ENCODE measurements around the gene NIBAN1.
A peak's percentile ranks its signal among the peaks of the same experiment; 100 is the strongest.

Gene NIBAN1

DNA sequence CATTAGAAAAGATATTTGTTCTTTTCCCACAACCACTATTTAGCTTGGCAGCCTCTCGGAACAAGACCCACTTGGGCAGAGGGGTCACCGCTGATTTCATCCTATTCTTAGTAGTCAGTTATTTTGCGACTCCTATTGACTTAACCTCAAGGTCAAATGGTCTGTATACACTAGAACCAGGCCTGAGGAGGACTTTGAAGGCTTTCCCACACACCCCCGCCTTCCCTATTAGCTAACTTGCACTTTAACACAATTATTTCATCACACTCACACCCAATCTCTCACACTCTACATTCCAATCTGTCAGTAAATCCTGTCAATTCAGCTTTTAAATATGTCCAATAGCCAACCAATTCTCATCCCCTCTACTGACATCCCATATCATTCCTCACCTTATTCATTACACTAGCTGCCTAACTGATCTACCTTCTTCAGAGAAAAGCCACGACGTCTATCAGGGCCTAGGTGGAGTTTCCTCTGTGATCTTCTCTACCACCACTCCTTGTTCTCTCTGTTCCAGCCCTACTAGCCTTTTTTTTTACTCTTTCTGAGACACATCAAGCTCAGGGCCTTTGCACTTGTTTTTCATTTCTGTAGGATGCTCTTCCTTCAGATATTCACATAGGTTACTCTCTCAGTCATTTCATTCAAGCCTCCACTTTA is 1.0 kb upstream of the NIBAN1 start:
- Histone ChIP-seq H2AFZ (ENCODE audit: low read depth) (no peak overlapping the region), H3K79me2 (ENCODE audit: insufficient read depth, low read depth) (peaks cover 30% of the 10 kb centered on the region), H4K20me1 (ENCODE audit: insufficient read depth) (no peaks in the 10 kb centered on the region), H3K9ac (no peak overlapping the region), H3K27me3 (ENCODE audit: insufficient read depth, low read depth) (no peaks in the 10 kb centered on the region), H3K36me3 (ENCODE audit: insufficient read depth) (no peaks in the 10 kb centered on the region), H3K4me2 (peak overlapping the region; percentile 88; the same call in 1 of the 2 replicates), H3K4me3 (IDR thresholded peaks at IDR 0.05; ENCODE audit: insufficient read depth, low read depth, low read length) (no peak overlapping the region), H3K27ac (no peak overlapping the region), H3K4me1 (ENCODE audit: low read depth, poor library complexity, severe bottlenecking) (peaks cover 32% of the 10 kb centered on the region)
- TF ChIP-seq, protein P1, sequence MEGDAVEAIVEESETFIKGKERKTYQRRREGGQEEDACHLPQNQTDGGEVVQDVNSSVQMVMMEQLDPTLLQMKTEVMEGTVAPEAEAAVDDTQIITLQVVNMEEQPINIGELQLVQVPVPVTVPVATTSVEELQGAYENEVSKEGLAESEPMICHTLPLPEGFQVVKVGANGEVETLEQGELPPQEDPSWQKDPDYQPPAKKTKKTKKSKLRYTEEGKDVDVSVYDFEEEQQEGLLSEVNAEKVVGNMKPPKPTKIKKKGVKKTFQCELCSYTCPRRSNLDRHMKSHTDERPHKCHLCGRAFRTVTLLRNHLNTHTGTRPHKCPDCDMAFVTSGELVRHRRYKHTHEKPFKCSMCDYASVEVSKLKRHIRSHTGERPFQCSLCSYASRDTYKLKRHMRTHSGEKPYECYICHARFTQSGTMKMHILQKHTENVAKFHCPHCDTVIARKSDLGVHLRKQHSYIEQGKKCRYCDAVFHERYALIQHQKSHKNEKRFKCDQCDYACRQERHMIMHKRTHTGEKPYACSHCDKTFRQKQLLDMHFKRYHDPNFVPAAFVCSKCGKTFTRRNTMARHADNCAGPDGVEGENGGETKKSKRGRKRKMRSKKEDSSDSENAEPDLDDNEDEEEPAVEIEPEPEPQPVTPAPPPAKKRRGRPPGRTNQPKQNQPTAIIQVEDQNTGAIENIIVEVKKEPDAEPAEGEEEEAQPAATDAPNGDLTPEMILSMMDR (conservative IDR thresholded peaks at IDR 0.05; ENCODE audit: low read depth, low read length): no peak

DNA sequence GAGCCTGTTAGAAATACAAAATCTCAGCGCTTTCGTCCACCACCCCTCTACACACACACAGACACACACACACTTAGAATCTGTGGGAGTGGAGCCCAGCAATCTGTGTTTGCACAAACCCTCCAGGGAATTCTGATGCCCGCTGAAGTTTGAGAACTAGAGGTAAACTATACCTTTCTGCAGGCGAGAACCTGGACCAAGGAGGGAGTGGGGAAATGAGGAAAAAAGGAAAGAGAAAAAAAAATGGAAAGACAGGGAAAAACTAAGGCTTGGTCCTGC is 468 bp upstream of the NIBAN1 start:
- Histone ChIP-seq H3K9ac (peak overlapping the region; percentile 85; the same call in 1 of the 2 replicates), H3K4me1 (ENCODE audit: low read depth, poor library complexity, severe bottlenecking) (peaks cover 34% of the 10 kb centered on the region), H3K27me3 (ENCODE audit: insufficient read depth, low read depth) (no peaks in the 10 kb centered on the region), H3K79me2 (ENCODE audit: insufficient read depth, low read depth) (peaks cover 30% of the 10 kb centered on the region), H3K4me2 (peak overlapping the region; percentile 88), H3K36me3 (ENCODE audit: insufficient read depth) (no peaks in the 10 kb centered on the region), H4K20me1 (ENCODE audit: insufficient read depth) (no peaks in the 10 kb centered on the region), H2AFZ (ENCODE audit: low read depth) (peak overlapping the region; percentile 66), H3K4me3 (IDR thresholded peaks at IDR 0.05; ENCODE audit: insufficient read depth, low read depth, low read length) (no peak overlapping the region), H3K27ac (peak overlapping the region; percentile 83; the same call in 1 of the 2 replicates)
- TF ChIP-seq, protein P1 (conservative IDR thresholded peaks at IDR 0.05; ENCODE audit: low read depth, low read length): no peak

DNA sequence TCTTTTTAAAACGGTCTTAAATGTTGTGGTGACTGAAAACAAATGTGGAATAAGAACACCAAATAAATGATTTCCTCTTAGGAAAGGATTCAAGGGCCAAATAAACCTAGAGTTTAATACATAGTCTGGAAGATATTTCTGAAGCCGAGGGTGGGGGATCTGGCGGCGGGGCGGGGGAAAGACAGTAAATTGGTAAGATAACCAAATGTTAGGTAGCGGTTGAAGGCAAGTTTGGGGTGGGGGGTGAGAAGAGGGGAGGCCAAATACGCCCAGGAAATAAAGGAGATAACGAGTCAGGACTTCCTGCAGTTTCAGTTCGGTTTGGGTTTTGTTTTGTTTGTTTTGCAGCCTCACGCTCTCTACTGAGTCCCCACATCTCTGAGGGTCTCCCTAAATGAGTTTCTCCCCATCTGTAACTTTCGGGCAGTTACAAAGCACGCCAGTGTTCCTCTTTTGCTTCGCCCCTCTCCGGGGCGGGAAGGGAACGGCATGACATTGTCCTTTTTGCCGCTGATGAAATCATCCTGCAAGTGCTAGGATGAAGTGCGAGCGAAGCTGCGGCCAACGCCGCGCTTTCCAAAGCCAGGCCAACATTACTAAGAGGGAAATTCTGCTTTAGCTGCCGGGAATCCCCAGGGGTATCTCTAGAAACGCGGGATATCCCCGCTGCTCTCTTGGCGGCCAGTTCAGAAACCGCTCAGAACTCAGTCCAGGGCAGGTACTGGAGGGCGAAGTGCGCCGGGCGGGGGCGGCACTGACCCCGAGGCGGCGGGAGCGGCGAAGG is 844 bp downstream of the NIBAN1 start:
- no peaks in the 10 kb centered on the region for H4K20me1 ChIP-seq (ENCODE audit: insufficient read depth)
- no peaks in the 10 kb centered on the region for H3K27me3 ChIP-seq (ENCODE audit: insufficient read depth, low read depth)
- H2AFZ ChIP-seq (ENCODE audit: low read depth): peak overlapping the region; percentile 66
- peaks cover 42% of the 10 kb centered on the region for H3K79me2 ChIP-seq (ENCODE audit: insufficient read depth, low read depth)
- peak overlapping the region; percentile 88 for H3K4me3 ChIP-seq (IDR thresholded peaks at IDR 0.05; ENCODE audit: insufficient read depth, low read depth, low read length)
- H3K27ac ChIP-seq: peak overlapping the region; percentile 83
- peak overlapping the region; percentile 88 for H3K4me2 ChIP-seq
- H3K36me3 ChIP-seq (ENCODE audit: insufficient read depth): no peaks in the 10 kb centered on the region
- H3K9ac ChIP-seq: peak overlapping the region; percentile 85
- peaks cover 44% of the 10 kb centered on the region for H3K4me1 ChIP-seq (ENCODE audit: low read depth, poor library complexity, severe bottlenecking)
- TF ChIP-seq, protein P1 (conservative IDR thresholded peaks at IDR 0.05; ENCODE audit: low read depth, low read length): no peak

DNA sequence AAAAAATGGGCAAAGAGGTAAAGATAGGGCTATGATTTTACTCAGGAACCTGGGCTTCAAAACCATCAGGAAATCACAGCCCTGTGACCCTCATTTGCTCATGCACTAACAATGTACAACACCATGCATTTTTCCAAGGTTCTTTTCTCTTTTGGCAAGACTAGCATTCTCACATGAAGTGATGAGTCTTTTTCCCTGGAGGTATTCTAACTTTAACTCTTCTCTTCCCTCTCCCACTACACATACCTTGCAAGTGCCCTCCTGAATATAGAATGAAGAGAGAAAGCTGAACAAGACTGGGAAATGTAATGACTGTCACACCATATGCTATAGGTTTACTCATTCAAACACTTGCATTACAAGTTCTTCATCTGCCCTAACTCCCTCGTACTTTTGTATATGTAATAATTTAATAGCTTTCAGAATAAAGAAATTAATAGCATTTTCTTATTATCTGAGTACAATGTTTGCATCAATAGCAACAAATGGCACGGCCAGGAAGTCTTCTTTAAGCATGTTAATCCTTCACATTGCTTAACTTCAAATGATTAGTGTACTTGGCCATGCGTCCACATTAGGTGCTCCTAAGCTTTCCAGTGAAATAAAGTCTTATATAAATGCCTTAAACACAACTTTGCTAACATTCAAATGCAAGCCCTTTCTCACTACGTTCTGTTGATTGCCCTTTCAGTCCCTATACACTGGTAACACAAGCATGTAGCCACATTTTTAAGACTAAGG is 1.8 kb downstream of the NIBAN1 start:
- peaks cover 44% of the 10 kb centered on the region for H3K79me2 ChIP-seq (ENCODE audit: insufficient read depth, low read depth)
- H3K4me1 ChIP-seq (ENCODE audit: low read depth, poor library complexity, severe bottlenecking): peaks cover 51% of the 10 kb centered on the region
- H4K20me1 ChIP-seq (ENCODE audit: insufficient read depth): no peaks in the 10 kb centered on the region
- peak overlapping the region; percentile 83; the same call in 1 of the 2 replicates for H3K27ac ChIP-seq
- peak overlapping the region; percentile 66 for H2AFZ ChIP-seq (ENCODE audit: low read depth)
- peak overlapping the region; percentile 88 for H3K4me3 ChIP-seq (IDR thresholded peaks at IDR 0.05; ENCODE audit: insufficient read depth, low read depth, low read length)
- no peaks in the 10 kb centered on the region for H3K36me3 ChIP-seq (ENCODE audit: insufficient read depth)
- H3K9ac ChIP-seq: peak overlapping the region; percentile 85
- H3K4me2 ChIP-seq: peak overlapping the region; percentile 88
- H3K27me3 ChIP-seq (ENCODE audit: insufficient read depth, low read depth): no peaks in the 10 kb centered on the region
- TF ChIP-seq, protein P1 (conservative IDR thresholded peaks at IDR 0.05; ENCODE audit: low read depth, low read length): no peak
